ENCODE results near the gene ZNF574.
"Not testable (repeated sequence)": the region's sequence is repeated elsewhere in the genome, so short reads cannot be mapped to it uniquely, and the experiment has no call there.

ZNF574 gene, protein sequence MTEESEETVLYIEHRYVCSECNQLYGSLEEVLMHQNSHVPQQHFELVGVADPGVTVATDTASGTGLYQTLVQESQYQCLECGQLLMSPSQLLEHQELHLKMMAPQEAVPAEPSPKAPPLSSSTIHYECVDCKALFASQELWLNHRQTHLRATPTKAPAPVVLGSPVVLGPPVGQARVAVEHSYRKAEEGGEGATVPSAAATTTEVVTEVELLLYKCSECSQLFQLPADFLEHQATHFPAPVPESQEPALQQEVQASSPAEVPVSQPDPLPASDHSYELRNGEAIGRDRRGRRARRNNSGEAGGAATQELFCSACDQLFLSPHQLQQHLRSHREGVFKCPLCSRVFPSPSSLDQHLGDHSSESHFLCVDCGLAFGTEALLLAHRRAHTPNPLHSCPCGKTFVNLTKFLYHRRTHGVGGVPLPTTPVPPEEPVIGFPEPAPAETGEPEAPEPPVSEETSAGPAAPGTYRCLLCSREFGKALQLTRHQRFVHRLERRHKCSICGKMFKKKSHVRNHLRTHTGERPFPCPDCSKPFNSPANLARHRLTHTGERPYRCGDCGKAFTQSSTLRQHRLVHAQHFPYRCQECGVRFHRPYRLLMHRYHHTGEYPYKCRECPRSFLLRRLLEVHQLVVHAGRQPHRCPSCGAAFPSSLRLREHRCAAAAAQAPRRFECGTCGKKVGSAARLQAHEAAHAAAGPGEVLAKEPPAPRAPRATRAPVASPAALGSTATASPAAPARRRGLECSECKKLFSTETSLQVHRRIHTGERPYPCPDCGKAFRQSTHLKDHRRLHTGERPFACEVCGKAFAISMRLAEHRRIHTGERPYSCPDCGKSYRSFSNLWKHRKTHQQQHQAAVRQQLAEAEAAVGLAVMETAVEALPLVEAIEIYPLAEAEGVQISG

DNA sequence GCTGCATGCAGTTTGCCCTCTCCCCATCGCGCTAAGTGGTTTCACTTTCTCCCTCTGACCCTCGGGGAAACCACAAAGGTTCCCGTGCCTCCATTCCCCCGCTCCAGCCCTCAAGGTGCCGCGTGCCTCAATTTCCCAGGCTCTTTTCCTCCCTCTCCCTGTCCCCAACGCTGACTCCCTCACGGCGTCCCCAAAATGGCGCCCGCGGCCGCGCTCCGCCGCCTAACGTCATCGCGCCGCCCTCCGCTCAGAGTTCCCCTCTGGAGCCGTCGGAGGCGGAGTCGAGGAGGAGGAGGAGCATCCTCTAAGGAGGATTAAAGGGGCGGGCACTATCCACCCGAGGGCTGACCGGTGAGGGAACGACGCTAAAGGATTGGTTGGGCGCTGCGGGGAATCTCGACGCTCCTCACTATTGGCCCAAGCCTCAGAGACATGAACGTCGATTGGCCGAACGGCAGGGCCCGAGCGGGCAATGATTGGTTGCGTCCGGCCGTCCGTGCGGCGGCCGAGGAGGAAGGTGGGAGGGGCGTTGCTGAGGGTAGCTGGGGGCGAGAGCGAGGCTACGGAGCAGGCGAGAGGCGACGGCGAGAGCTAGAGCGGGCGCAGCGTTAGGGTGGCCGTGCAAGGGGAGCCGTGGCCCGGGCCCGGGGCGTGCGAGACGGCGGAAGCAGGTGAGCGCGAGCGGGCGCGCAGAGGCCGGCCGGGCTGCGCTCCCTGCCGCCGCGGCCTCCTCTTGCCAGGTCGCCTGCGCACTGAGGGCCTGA lies at the start of gene ZNF574:
TSS of gene ZNF574 (plus strand) at position 551 of the 764 bp plus-strand sequence. CDS start 2,441 bp downstream, outside the sequence.
- H3K9ac ChIP-seq, result peak within 1 kb of the TSS; percentile 93
- TF ChIP-seq Cebpa-rat (IDR thresholded peaks at IDR 0.05), result no peak
- H3K9me3 ChIP-seq, result no peaks in the 10 kb centered on the region
- H3K27me3 ChIP-seq, result no peaks in the 10 kb centered on the region
- H3K4me1 ChIP-seq, result peaks cover 52% of the 10 kb centered on the region
- H3K4me3 ChIP-seq, result peak within 1 kb of the TSS; percentile 76
- H3K27ac ChIP-seq, result peak within 1 kb of the TSS; percentile 96
- peaks cover 34% of the 10 kb centered on the region for H3K36me3 ChIP-seq
- peak within 1 kb of the TSS; percentile 99 for H3K4me2 ChIP-seq
- peaks cover 45% of the 10 kb centered on the region for H4K20me1 ChIP-seq

DNA sequence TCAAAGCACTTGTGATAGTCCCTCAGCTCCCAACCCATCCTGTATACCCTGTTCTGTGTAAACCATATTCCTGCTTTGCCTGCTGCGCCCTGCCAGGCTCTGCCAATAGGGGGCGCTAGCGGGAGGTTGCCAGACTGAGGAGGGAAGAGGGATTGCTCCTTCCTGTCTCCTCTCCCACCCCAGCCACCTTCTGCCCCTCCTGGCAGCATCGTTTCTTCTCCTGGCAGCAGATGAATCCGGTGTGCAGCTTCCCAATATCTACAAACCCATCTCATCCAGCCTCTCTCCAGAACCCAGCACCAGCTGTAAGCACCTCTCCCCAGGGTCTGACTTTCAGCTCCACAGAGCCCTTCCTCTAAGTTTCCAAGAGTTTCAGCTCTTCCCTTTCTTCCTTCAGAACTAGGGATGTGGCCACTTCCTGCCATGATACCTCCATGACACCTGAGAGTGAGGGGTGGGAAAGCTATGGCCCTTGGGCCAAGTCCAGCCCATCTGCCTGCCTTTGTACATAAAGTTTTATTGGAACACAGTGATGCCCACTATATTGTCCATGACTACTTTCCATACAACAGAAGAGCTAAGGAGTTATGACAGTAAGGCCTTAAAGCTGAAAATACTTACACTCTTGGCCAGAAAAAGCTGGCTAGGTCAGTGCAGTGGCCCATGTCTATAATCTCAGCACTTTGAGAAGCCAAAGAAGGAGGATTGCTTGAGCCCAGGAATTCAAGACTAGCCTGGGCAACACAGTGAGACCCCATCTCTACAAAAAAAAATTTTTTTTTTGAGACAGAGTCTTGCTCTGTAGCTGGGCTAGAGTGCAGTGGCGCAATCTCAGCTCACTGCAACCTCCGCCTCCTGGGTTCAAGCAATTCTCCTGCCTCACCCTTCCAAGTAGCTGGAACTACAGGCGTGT lies 47.4 kb upstream of the ZNF574 start:
- TF ChIP-seq Cebpa-rat (IDR thresholded peaks at IDR 0.05), result no peak
- Histone ChIP-seq H3K4me3 (no peak overlapping the region), H4K20me1 (0 out of 2 replicates have a peak, but pooled peaks cover 21% of the 10 kb centered on the region), H3K36me3 (peaks cover 93% of the 10 kb centered on the region), H3K4me2 (no peak overlapping the region), H3K27ac (no peak overlapping the region), H3K9me3 (no peaks in the 10 kb centered on the region), H3K4me1 (no peaks in the 10 kb centered on the region), H3K27me3 (no peaks in the 10 kb centered on the region), H3K9ac (no peak overlapping the region)

DNA sequence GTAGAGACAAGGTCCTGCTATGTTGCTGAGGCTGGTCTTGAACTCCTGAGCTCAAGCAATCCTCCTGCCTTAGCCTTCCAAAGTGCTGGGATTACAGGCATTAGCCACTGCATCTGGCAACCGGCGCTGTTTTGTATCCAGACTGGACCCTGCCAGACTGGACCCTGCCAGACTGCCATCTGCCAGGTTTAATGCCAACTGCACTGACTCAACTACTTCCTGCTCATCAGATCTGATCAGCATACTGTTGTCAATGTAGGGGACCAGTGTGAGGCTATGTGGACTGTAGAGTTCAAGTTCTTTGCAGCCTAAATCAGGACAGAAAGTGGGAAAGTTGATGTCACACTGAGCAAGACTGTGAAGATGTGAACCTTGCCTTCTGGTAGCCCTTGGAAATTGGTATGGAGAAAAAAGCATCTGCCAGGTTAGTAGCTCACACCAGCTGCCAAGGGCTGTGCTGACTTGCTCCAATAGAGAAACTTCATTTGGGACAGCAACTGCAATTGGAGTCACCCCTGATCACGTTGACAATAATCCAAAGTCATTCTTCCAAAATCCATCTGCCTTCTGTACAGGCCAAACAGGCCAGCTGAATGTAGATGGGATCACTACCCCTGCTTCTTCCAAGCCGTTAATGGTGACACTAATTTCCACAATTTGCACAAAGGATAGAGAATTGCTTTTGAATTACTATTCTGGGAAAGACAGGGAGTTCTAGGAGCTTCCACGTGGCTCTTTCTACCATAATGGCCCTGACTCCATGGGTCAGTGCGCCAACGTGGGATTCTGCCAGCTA lies 45.1 kb upstream of the ZNF574 start:
- Histone ChIP-seq H3K27me3 (no peaks in the 10 kb centered on the region), H4K20me1 (0 out of 2 replicates have a peak, but pooled peaks cover 18% of the 10 kb centered on the region), H3K4me2 (no peak overlapping the region), H3K4me3 (no peak overlapping the region), H3K9me3 (no peaks in the 10 kb centered on the region), H3K27ac (no peak overlapping the region), H3K4me1 (0 out of 2 replicates have a peak, but pooled peaks cover 4% of the 10 kb centered on the region), H3K9ac (no peak overlapping the region), H3K36me3 (peaks cover 82% of the 10 kb centered on the region)
- TF ChIP-seq Cebpa-rat (IDR thresholded peaks at IDR 0.05), result no peak

- peaks cover 81% of the 10 kb centered on the region for H3K36me3 ChIP-seq
- no peak overlapping the region for H3K27ac ChIP-seq
- H3K4me3 ChIP-seq, result no peak overlapping the region
- H4K20me1 ChIP-seq, result 0 out of 2 replicates have a peak, but pooled peaks cover 12% of the 10 kb centered on the region
- H3K9ac ChIP-seq, result no peak overlapping the region
- no peaks in the 10 kb centered on the region for H3K9me3 ChIP-seq
- no peaks in the 10 kb centered on the region for H3K27me3 ChIP-seq
- TF ChIP-seq Cebpa-rat (IDR thresholded peaks at IDR 0.05), result no peak
- H3K4me2 ChIP-seq, result no peak overlapping the region
- H3K4me1 ChIP-seq, result 0 out of 2 replicates have a peak, but pooled peaks cover 4% of the 10 kb centered on the region
These were observed 43.5 kb upstream of the ZNF574 start for GRCh38 chr19:42032431-42032830.

DNA sequence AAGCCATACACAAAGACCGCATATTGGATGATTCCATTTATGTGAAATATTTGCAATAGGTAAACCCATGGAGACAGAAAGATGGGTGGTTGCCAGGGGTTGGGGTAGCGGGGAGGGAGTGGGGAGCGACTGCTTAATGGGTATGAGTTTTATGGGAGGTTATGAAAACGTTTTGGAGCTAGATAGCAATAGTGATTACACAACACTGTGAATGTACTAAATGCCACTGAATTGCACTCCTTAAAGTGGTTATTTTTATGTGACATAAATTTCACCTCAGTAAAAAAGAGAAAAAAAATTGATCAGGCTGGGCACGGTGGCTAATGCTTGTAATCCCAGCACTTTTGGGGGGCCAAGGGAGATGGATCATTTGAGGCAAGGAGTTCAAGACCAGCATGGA lies 42.6 kb upstream of the ZNF574 start:
- Histone ChIP-seq H3K9ac (no peak overlapping the region), H3K4me2 (no peak overlapping the region), H4K20me1 (0 out of 2 replicates have a peak, but pooled peaks cover 7% of the 10 kb centered on the region), H3K4me1 (0 out of 2 replicates have a peak, but pooled peaks cover 4% of the 10 kb centered on the region), H3K4me3 (no peak overlapping the region), H3K27me3 (no peaks in the 10 kb centered on the region), H3K36me3 (peaks cover 81% of the 10 kb centered on the region), H3K27ac (no peak overlapping the region), H3K9me3 (no peaks in the 10 kb centered on the region)
- no peak for TF ChIP-seq Cebpa-rat (IDR thresholded peaks at IDR 0.05)

GRCh38 chr19:42034640-42035391 lies 41.1 kb upstream of the ZNF574 start:
- peak overlapping the region; percentile 14; the same call in 1 of the 2 replicates for H3K4me2 ChIP-seq
- H3K27me3 ChIP-seq, H3K27ac ChIP-seq, H3K4me3 ChIP-seq, H3K9ac ChIP-seq, H4K20me1 ChIP-seq, H3K9me3 ChIP-seq, H3K4me1 ChIP-seq: not testable (repeated sequence)
- H3K36me3 ChIP-seq, result peaks cover 81% of the 10 kb centered on the region

DNA sequence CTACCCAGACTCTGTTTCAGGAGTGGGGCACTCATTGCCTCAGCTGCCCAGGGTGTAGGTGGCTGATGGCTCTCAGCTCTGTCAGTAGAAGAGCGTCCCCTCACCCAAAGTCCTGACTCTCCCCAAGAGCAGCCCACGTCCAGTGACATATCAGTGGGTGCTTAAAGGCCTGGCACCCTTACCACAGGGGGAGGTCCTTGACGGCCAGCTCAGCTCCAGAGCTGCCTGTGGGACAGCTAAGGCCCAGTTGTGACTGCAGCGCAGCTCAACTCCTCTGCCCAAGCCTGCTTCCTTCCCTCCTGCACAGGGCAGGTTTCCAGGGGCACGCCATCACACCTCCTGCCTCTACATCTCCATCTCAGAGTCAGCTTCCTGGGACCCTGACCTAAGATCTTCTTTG lies 38.3 kb upstream of the ZNF574 start:
- Histone ChIP-seq H3K4me1 (0 out of 2 replicates have a peak, but pooled peaks cover 4% of the 10 kb centered on the region), H3K4me3 (no peak overlapping the region), H3K4me2 (no peak overlapping the region), H3K27ac (no peak overlapping the region), H3K27me3 (no peaks in the 10 kb centered on the region), H3K9me3 (no peaks in the 10 kb centered on the region), H3K9ac (no peak overlapping the region), H3K36me3 (peaks cover 84% of the 10 kb centered on the region), H4K20me1 (peaks cover 4% of the 10 kb centered on the region; the same call in 1 of the 2 replicates)
- TF ChIP-seq Cebpa-rat (IDR thresholded peaks at IDR 0.05), result no peak
